ENCODE measurements around the gene GANAB.
A peak's percentile ranks its signal among the peaks of the same experiment; 100 is the strongest.

GANAB gene

DNA sequence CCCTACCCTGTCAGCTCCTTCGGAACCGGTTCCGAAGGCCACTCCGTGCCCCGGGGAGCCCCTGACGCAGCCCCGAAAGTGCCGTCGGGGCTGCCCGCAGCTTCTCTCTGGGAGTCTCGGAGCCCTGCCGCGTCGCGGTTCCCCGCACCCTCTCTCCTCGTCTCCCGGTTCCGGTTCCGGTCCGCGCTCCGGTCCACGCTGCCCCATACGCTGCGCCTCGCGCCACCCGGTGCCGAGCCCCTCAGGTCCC lies 45.4 kb downstream of the GANAB start:
- CTCF ChIA-PET = interaction anchor here (0.6 to 1.2 kb wide), 2 partner anchors 47 to 59 kb away, joined by 4 read pairs; no protein-coding TSS in a partner anchor
- no peak for DNase-seq (ENCODE audit: low spot score)

DNA sequence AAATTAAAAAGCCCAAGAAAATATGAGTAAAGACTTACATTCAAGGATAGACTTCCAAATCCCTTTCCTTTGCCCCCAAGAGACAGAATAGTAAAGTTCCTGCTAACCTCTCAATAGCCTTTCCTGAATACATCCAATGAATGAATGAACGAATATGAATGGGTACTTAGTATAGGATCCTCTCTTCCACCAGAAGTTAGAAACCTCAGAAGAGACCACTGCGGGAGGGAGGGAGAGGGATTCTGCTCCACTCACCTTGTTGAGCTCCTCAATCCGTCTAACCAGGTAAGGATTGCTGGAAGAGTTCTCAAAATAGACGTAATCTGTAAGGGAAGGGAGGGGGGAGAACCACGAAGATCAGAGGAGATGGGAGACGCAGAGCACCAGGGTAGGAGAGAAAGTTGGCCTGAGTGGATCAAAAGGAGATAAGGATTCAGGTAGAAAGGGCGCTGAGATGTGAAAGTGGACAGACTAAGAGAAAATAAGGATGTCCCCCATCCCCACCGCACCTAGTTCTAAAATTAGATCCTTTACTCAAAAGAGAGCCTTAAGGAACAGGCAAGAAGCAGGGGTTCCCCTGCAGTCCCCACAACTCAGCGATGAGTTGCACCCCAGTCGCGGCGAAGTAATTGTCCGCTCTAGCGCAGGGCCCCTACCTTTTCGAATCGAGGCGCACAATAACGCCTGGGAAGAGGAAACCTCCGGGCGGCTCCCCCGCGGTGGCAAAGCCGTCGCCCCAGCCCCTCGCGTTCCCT lies 45.9 kb downstream of the GANAB start:
- ChIA-PET POLR2A (ENCODE audit: low non-redundant PET) (interaction anchor here (0.6 to 2.3 kb wide), 4 partner anchors 9 to 785 kb away, joined by 8 to 24 read pairs (median 11); partner anchors contain the start of genes B3GAT3, C11orf98, CSKMT and TUT1), CTCF (interaction anchor here (0.6 to 1.2 kb wide), 2 partner anchors 58 to 118 kb away, joined by 3 to 4 read pairs; no protein-coding TSS in a partner anchor)
- DNase-seq (ENCODE audit: low spot score) = no peak
- TF ChIP-seq, protein P1, sequence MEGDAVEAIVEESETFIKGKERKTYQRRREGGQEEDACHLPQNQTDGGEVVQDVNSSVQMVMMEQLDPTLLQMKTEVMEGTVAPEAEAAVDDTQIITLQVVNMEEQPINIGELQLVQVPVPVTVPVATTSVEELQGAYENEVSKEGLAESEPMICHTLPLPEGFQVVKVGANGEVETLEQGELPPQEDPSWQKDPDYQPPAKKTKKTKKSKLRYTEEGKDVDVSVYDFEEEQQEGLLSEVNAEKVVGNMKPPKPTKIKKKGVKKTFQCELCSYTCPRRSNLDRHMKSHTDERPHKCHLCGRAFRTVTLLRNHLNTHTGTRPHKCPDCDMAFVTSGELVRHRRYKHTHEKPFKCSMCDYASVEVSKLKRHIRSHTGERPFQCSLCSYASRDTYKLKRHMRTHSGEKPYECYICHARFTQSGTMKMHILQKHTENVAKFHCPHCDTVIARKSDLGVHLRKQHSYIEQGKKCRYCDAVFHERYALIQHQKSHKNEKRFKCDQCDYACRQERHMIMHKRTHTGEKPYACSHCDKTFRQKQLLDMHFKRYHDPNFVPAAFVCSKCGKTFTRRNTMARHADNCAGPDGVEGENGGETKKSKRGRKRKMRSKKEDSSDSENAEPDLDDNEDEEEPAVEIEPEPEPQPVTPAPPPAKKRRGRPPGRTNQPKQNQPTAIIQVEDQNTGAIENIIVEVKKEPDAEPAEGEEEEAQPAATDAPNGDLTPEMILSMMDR (conservative IDR thresholded peaks at IDR 0.05; ENCODE audit: low read depth) = no peak
- peak overlapping the region; percentile 98 for H3K27ac ChIP-seq

More for the DNA sequence above, 45.4 kb downstream of the GANAB start:
- TF ChIP-seq, protein P1 (conservative IDR thresholded peaks at IDR 0.05; ENCODE audit: low read depth) = no peak
- POLR2A ChIA-PET (ENCODE audit: low non-redundant PET) = interaction anchor here (0.6 to 2.3 kb wide), 5 partner anchors 8 to 785 kb away, joined by 3 to 24 read pairs (median 9); partner anchors contain the start of genes B3GAT3, C11orf98, CSKMT and TUT1
- peak overlapping the region; percentile 98 for H3K27ac ChIP-seq

DNA sequence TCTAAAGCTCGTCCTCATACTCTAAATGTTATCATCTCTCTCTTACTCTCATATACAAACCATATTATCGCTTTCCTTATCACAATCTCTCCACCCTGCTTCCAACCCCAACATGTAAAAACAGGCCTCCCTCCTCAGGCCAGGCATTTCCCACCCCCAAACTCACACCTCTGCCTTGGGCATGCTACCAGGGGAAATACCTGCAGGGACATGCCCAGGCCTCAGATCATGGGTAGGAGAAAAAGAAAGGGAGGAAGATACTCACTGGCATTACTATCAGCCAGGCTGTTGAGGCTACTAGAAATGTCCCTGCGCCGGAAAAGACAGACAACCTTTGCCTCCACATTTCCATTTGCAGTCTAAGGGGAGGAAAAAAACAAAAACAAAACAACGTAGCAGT lies 46.5 kb downstream of the GANAB start:
- POLR2A ChIA-PET (ENCODE audit: low non-redundant PET) = interaction anchor here (0.6 to 2.3 kb wide), 3 partner anchors 8 to 21 kb away, joined by 5 to 24 read pairs (median 13); partner anchors contain the start of genes B3GAT3 and TUT1
- DNase-seq (ENCODE audit: low spot score) = peak; percentile 90
- TF ChIP-seq, protein P1 (conservative IDR thresholded peaks at IDR 0.05; ENCODE audit: low read depth) = no peak
- H3K27ac ChIP-seq = peak overlapping the region; percentile 98
- CTCF ChIA-PET = interaction anchor here (0.6 to 1.2 kb wide), 2 partner anchors 119 to 187 kb away, joined by 3 to 6 read pairs; no protein-coding TSS in a partner anchor

DNA sequence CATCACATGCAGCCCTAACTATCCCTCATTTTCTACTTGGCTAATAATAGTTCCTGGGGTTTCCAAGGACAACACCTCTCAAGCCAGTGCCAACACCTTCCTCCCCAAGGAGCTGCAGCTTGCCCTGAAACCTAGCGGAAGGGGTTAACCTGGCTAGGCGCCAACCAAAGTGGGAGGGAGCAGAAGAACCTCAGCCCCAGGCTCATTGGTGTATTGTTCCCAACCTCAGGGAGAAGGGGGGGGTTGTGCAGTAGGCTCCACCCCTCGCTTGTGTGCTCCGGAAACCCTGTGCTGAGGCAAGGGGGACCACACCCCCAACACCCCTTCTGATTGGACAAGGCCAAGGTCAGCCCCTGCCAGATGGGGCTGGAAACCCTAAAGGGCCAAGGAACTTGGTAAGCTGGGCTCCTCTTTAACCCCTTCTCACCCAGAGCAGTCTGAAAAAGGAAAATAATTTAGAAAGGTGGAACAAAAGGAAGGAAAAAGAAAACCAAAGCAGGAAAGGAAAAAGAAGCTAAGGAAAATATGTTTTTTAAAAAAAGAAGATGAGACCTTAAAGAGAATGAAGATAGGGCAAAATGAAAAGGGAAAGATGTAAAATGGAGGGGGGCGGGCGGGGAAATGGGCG lies 47.2 kb downstream of the GANAB start:
- TF ChIP-seq, protein P1 (conservative IDR thresholded peaks at IDR 0.05; ENCODE audit: low read depth) = no peak
- ChIA-PET CTCF (interaction anchor here (0.6 to 1.2 kb wide), 2 partner anchors 44 to 187 kb away, joined by 3 to 6 read pairs; no protein-coding TSS in a partner anchor), POLR2A (ENCODE audit: low non-redundant PET) (interaction anchor here (0.5 to 0.6 kb wide), 2 partner anchors 19 to 20 kb away, joined by 3 to 5 read pairs; no protein-coding TSS in a partner anchor)
- H3K27ac ChIP-seq = peak overlapping the region; percentile 98
- DNase-seq (ENCODE audit: low spot score) = peak; percentile 98

DNA sequence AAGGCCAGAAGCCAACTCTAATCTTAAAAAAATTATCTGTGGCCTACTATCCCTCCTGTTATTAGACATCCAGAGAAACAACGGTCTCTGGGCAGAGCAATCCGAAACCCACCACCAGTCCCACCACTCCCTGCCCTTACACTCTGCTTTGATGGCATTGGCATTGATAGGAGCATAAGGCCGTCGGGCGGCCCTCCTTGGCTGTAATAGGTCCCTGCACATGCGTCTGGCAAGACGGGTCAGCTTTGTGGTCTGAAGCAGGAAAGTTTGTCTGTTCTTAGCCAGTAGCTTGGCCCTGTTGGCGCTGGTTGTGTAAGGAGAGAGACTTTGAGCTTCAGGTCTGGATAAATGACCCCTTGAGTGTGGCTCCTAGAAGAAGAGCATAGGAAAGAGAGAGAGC lies 51.3 kb downstream of the GANAB start:
- peak overlapping the region; percentile 91 for H3K27ac ChIP-seq
- ChIA-PET POLR2A (ENCODE audit: low non-redundant PET) (no interaction called here), CTCF (no interaction called here)
- DNase-seq (ENCODE audit: low spot score) = no peak
- TF ChIP-seq, protein P1 (conservative IDR thresholded peaks at IDR 0.05; ENCODE audit: low read depth) = no peak

DNA sequence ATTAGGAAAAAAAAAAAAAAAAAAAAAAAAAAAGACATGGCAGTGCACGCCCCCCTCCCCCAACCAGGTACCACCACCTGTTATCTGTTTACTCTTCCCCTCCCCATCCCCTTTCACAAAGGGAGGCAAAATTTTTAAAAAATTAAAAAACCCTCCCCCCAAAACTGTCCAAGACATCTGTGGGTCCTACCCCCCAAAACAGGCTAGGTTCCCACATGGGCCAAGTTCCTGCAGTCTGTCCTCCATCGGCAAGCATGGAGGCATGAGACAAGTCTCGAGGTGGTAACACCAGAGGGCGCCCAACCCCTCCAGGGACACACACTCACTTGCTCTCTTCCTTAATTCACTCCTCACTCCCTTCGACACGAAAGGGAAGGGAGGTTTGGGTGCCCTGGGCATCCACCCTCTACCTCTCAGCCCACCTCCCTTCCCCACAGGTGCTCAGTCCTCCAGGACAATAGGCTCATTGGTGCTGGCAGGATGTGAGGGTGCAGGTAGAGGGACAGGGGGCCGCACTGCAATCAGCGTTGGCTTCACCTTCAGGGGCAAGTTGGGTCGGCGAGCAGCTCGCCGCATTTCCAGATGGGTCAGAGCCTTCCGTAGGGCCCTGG lies 52.9 kb downstream of the GANAB start:
- ChIA-PET CTCF (interaction anchor here (0.8 kb wide), 1 partner anchor 193 kb away, joined by 5 read pairs; no protein-coding TSS in a partner anchor), POLR2A (ENCODE audit: low non-redundant PET) (interaction anchor here (0.6 to 2.9 kb wide), 2 partner anchors 8 to 72 kb away, joined by 3 to 16 read pairs; partner anchors contain the start of genes C11orf98, CSKMT and MTA2)
- TF ChIP-seq, protein P1 (conservative IDR thresholded peaks at IDR 0.05; ENCODE audit: low read depth) = peak; percentile 68
- H3K27ac ChIP-seq = peak overlapping the region; percentile 91
- peak; percentile 47 for DNase-seq (ENCODE audit: low spot score)

All from RWPE1 (cell line).